SJCRH30 (cell line): Measurements from ENCODE around the gene AFF2. TPM values are rescaled to one million over a fixed set of nuclear protein-coding genes. Genes with fewer than 3 reads are reported as not detected.

ENCODE experiments used
- DNase-seq, 2 experiments: peaks; one replicate each; pipeline ENCODE4 v3.0.0-alpha.2; 2015 to 2020
- H3K27ac ChIP-seq: fragments of 250-450 bp; sonication (Bioruptor Pico); 2 replicates; pipeline ENCODE4 v1.5.1; 2020; ENCODE audit warnings: mild to moderate bottlenecking, moderate library complexity
- H3K27me3 ChIP-seq: fragments of 250-450 bp; sonication (Bioruptor Pico); 2 replicates; pipeline ENCODE4 v1.5.1; 2020; ENCODE audit warnings: mild to moderate bottlenecking, moderate library complexity
- H3K36me3 ChIP-seq: fragments of 250-450 bp; sonication (Bioruptor Pico); 2 replicates; pipeline ENCODE4 v1.5.1; 2020; ENCODE audit warnings: mild to moderate bottlenecking, moderate library complexity
- H3K4me1 ChIP-seq: fragments of 250-450 bp; sonication (Bioruptor Pico); 2 replicates; pipeline ENCODE4 v1.5.1; 2020; ENCODE audit warnings: mild to moderate bottlenecking, moderate library complexity
- H3K4me3 ChIP-seq: fragments of 250-450 bp; sonication (Bioruptor Pico); 2 replicates; pipeline ENCODE4 v1.5.1; 2020; ENCODE audit warnings: mild to moderate bottlenecking, moderate library complexity
- H3K9me3 ChIP-seq: fragments of 250-450 bp; sonication (Bioruptor Pico); replicated peaks from 2 replicates; pipeline ENCODE4 v1.5.1; 2020; ENCODE audit warnings: mild to moderate bottlenecking, moderate library complexity
- total RNA-seq: library from RNA; depleted of rRNA; stranded (reverse); fragments of >200 nt; shearing (Covaris generic); gene quantifications from 2 replicates; pipeline ENCODE4 v1.2.3, GENCODE V29; 2014

Gene AFF2
- total RNA-seq, 1 experiment from 2014 or later = 0.06 TPM

DNA sequence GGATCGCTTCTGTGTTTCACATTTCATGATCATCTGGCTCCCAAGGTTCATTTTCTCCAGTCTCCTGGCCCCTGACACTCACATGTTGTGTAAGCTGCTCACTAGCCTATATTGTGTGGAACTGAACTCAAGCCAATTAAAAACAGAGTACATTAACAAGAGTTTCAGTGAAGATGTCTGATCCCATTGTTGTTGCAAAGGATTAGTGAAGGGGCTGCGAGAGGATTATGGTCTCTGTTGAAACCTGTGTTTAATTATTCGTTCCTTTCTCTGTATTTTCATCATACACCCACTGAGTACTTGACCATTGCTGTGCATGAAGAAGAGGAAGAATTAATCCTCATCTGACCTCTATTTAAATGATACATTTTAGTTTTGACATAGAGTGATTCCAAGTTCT, 54.7 kb downstream of the AFF2 start:
- Histone ChIP-seq H3K27ac (no peak overlapping the region), H3K27me3 (no peaks in the 10 kb centered on the region), H3K9me3 (no peaks in the 10 kb centered on the region), H3K36me3 (no peaks in the 10 kb centered on the region), H3K4me3 (no peak overlapping the region), H3K4me1 (no peaks in the 10 kb centered on the region)
- DNase-seq = no peak

DNA sequence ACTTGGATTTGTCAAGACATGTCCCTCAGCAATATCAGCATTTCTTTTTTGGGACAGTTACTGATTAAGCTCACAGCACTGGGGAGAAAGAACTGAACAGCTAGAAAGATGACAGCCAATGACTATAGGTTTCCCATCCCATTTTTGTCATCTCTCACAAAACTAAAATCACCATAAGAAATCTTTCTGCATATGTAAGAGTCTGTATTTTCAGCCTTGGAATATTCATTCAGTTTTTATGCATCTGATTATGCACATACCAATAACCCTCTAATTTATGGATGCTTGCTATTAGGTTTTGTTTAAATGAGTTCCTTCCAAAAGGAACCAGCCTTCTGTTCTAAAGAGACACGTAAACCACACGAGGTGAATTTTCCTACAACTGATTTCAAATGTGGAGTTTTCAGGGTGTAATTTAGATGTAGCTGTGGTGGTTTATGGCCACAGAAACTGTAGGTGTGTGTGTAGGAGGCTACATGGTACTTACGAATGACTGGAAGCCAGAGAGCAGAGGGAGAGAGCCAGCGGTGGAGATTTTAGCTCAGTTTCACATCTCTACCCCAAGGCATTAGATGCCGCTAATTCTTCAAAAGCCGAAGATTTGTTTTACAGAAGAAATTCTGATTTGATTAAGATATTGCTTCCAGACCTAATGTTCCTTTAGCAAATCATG, 55.3 kb downstream of the AFF2 start:
- no peaks in the 10 kb centered on the region for H3K27me3 ChIP-seq
- no peak overlapping the region for H3K4me3 ChIP-seq
- DNase-seq = no peak
- no peaks in the 10 kb centered on the region for H3K4me1 ChIP-seq
- no peaks in the 10 kb centered on the region for H3K9me3 ChIP-seq
- H3K27ac ChIP-seq = no peak overlapping the region
- H3K36me3 ChIP-seq = no peaks in the 10 kb centered on the region

DNA sequence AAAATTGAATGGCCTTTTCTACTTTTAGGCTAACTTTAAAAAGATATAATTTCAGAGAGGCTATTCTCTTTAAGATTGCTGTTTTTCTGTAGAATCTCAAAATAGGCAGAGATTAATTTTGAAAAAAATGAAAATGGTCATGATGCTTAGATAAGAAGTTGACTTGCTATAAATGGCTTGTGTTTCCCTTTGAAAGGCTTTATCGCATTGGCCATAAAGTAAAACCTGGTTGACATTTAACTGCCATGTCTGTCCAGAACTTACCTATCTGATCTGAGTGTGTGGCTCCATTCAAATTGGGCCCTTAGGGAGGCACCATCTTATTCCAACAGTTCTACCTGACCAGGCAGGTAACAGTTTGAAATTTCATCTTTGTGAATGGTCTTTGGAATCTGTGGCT, 56.1 kb downstream of the AFF2 start:
- H3K4me1 ChIP-seq = no peaks in the 10 kb centered on the region
- H3K9me3 ChIP-seq = no peaks in the 10 kb centered on the region
- no peak overlapping the region for H3K27ac ChIP-seq
- H3K36me3 ChIP-seq = no peaks in the 10 kb centered on the region
- no peak for DNase-seq
- H3K4me3 ChIP-seq = no peak overlapping the region
- H3K27me3 ChIP-seq = no peaks in the 10 kb centered on the region

DNA sequence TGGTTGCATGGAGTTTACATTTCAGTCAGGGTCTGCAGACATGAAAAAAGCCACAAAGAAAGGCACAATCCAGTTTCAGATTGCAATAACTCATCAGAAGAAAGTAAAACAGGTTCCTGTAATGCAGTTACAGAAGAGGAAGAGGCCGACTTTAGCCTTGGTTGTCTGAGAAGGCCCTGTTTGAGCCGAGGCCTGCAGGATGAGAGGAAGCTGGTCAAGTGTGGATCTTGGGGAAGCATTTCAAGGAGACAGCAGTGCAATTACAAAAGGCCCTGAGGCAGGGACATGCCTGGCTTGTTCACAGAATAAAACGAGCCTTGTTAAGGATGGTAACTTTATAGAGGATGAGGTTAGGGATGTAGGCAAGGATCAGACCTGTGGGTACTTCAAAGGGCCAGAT, 62.4 kb downstream of the AFF2 start:
- H3K36me3 ChIP-seq = no peaks in the 10 kb centered on the region
- DNase-seq = no peak
- no peaks in the 10 kb centered on the region for H3K27me3 ChIP-seq
- no peak overlapping the region for H3K27ac ChIP-seq
- H3K9me3 ChIP-seq = no peaks in the 10 kb centered on the region
- H3K4me3 ChIP-seq = no peak overlapping the region
- no peaks in the 10 kb centered on the region for H3K4me1 ChIP-seq

DNA sequence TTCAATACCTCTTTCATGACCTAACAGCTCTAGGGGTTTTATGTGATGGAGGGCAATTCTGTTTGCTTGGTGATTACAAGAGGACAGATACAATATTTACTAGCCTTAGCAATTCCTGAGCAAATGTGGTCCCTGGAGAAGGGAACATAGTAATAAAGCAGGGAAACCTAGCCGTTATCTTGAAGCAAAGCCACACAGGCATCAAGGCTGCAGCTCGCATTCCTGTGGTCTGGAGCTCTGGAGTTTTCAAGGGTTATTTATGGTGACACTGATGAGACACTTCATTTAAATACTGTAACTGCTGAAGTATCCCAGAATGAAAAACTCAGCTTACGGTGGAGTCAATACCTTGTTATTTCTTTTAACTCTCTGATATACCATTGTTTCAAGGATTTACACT, 66.8 kb downstream of the AFF2 start:
- DNase-seq = peak; percentile 1 to 3

DNA sequence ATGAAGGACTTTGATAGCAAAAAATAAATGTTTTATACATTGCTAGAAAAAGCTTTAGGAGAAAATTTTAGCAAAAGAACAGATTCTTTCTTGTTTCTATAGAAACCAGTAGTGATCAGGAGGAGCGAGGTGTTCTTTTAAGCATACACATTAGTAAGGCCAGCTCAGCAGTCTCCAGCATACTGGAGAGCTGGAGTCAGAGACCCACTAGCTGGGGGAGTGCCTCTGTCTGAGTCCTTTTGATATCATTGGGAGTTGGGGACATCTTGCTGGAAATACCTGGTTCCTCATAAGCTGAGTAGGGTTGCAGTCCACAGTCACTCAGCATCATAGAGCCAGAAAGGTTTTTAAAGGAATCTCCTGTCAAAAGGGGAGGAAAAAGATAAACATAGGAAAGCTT, 67.4 kb downstream of the AFF2 start:
- Histone ChIP-seq H3K4me1 (no peaks in the 10 kb centered on the region), H3K27me3 (no peaks in the 10 kb centered on the region), H3K36me3 (no peaks in the 10 kb centered on the region), H3K27ac (no peak overlapping the region), H3K4me3 (no peak overlapping the region), H3K9me3 (no peaks in the 10 kb centered on the region)
- DNase-seq = no peak

More for the DNA sequence above, 66.8 kb downstream of the AFF2 start:
- H3K36me3 ChIP-seq = no peaks in the 10 kb centered on the region
- H3K27ac ChIP-seq = no peak overlapping the region
- H3K9me3 ChIP-seq = no peaks in the 10 kb centered on the region
- no peak overlapping the region for H3K4me3 ChIP-seq
- no peaks in the 10 kb centered on the region for H3K27me3 ChIP-seq
- H3K4me1 ChIP-seq = no peaks in the 10 kb centered on the region

DNA sequence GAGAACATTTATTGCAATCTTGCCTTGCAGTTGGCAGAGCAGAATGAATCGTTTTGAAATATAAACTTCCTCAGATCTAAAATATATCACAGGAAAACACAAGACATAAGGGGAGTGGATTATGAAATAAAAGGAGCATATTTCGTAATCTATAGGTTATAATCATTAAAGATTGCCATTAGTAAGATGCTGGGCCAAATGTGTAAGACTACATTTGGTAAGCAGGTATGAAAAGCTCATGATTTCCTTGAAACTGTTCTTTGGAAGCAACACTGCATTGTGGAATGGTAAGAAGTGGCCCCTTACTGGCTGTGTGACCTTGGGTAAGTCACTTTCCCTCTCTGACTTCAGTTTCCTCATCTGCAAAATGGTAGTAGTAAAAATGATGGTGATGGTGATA, 68.3 kb downstream of the AFF2 start:
- no peaks in the 10 kb centered on the region for H3K27me3 ChIP-seq
- H3K36me3 ChIP-seq = no peaks in the 10 kb centered on the region
- H3K4me1 ChIP-seq = no peaks in the 10 kb centered on the region
- no peak overlapping the region for H3K27ac ChIP-seq
- no peak for DNase-seq
- H3K9me3 ChIP-seq = no peaks in the 10 kb centered on the region
- no peak overlapping the region for H3K4me3 ChIP-seq

DNA sequence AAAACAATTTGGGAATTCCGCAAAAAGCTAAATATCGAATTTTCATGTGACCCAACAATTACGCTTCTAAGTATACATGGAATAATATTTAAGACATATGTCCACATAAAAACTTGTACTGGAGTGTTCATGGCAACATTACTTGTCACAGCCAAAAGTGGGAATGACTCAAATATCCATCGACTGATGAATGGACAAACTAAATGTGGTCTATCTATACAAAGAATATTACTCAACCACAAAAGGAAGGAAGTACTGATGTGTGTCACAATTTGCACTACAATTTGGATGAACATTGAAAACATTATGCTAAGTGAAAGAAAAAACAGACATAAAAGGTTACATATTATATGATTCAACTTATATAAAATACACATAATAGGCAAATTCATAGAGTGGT, 71.9 kb downstream of the AFF2 start:
- no peak for DNase-seq
- H3K27me3 ChIP-seq = no peaks in the 10 kb centered on the region

DNA sequence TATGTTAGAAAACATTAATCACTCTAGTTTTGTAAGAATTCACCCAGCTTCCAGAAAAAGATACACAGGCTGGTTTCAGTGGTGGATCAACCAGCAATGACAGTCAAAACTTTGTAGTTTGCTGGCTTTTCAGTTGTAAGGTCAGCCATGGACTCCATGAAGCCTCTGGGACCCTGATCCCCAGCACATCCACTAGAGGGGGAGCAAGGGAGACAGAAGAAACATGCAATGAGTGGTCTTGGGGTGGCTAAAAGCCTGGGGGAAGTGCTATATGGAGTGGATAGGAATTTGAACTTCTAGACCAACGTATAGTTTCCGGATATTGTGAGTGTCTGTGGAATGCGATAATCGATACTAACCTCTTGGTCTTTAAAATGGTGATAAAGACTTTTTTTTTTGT, 72.7 kb downstream of the AFF2 start:
- Histone ChIP-seq H3K36me3 (no peaks in the 10 kb centered on the region), H3K4me1 (no peaks in the 10 kb centered on the region), H3K27me3 (no peaks in the 10 kb centered on the region), H3K4me3 (no peak overlapping the region), H3K9me3 (no peaks in the 10 kb centered on the region), H3K27ac (no peak overlapping the region)
- peak in 1 of 2 experiments; percentile 1 for DNase-seq

More for the DNA sequence above, 71.9 kb downstream of the AFF2 start:
- no peaks in the 10 kb centered on the region for H3K4me1 ChIP-seq
- H3K27ac ChIP-seq = no peak overlapping the region
- no peaks in the 10 kb centered on the region for H3K9me3 ChIP-seq
- no peak overlapping the region for H3K4me3 ChIP-seq
- no peaks in the 10 kb centered on the region for H3K36me3 ChIP-seq

DNA sequence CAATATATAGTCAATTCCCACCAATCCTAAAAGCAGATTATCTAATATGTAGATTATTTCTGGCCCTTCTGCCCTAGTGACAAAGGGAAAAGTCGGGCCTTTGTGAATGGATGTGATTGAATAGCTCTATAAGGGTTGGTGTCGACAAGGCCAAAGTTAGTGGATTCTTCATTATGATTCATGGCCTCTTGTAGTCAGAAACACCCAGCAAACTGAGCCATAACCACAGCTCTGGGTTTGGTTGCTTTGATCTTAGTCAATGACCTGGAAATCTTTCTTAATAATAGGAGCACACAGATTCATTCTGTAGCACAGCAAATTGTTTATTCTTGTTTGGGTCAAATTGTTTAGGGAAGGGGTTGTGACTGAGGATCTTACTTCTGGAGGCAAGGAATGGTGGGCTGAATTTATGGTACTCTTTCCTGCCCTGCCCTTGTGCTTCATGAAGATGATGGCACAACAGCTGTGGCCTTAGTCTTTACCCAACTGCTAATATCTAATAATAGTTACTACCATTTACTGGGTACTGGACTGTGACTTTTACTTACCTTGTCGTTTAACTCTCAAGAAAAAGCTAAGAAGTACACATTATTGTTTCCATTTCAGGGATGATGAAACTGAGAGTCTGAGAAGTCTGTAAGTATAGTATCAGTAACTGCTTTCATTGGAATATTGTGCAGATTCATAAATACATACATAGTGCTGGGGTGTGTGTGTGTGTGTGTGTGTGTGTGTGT, 74.0 kb downstream of the AFF2 start:
- Histone ChIP-seq H3K36me3 (no peaks in the 10 kb centered on the region), H3K9me3 (no peaks in the 10 kb centered on the region), H3K27me3 (no peaks in the 10 kb centered on the region), H3K4me1 (no peaks in the 10 kb centered on the region), H3K27ac (no peak overlapping the region), H3K4me3 (no peak overlapping the region)
- DNase-seq = no peak

DNA sequence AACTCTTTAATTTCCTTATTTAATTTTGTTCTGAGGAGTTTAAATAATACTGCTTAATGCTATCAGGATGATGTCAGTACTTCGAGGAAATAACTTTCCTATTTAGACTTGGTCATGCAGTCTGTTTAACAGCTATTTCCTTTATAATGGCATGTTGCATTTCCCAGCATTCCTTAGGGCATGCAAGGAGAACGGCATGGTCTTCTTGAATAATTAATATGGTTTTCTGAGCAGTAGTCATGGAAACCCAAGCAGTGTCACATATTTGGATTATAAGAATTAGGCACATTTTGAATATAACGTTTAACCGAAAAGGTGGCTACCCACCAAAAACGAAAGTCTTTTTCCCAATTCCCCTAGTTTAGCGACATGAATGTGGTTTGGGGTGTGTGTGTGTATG, 76.0 kb downstream of the AFF2 start:
- no peak for DNase-seq
- no peaks in the 10 kb centered on the region for H3K36me3 ChIP-seq
- H3K9me3 ChIP-seq = no peaks in the 10 kb centered on the region
- H3K27ac ChIP-seq = no peak overlapping the region
- no peaks in the 10 kb centered on the region for H3K27me3 ChIP-seq
- H3K4me1 ChIP-seq = no peaks in the 10 kb centered on the region
- no peak overlapping the region for H3K4me3 ChIP-seq

DNA sequence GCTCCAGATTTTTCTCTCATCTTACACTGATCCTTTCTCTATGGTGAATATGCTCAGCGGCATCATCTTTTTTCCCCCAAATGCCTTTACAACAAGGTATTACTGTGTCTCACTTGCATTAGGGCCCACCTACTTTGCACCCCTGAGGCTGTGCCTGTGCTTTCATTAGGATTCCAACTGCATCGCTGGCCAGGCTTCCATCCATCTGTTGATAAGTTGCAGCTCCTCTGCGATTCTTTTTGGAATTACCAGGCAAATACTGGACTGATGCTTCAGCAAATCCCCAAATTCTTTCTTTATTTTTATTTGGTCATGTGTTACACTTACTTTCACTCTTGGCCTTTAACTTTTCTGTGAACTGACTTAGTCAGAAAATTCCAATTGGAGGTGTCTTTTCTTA, 77.3 kb downstream of the AFF2 start:
- Histone ChIP-seq H3K36me3 (no peaks in the 10 kb centered on the region), H3K4me1 (no peaks in the 10 kb centered on the region), H3K4me3 (no peak overlapping the region), H3K9me3 (no peaks in the 10 kb centered on the region), H3K27ac (no peak overlapping the region), H3K27me3 (no peaks in the 10 kb centered on the region)
- DNase-seq = no peak

DNA sequence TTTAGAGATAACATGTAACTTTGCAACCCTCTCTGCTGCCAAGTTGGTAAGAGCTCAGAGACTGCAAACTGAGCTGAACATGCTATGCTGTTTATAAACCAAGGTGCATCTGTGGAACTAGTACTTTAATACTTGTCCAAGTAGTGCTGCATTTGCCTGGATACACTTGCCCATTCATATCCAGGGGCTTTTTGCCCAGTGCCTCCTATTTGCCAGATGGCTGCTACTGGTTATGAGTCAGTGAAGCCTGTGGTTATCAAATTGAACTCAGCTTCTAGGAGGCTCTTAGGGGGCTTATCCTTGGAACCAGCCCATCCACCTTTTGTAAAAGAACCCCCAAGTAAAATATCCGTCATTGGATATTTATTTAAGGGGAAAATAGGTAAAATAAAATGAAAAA, 79.6 kb downstream of the AFF2 start:
- Histone ChIP-seq H3K4me3 (no peak overlapping the region), H3K36me3 (no peaks in the 10 kb centered on the region), H3K27me3 (no peaks in the 10 kb centered on the region), H3K4me1 (no peaks in the 10 kb centered on the region), H3K27ac (no peak overlapping the region), H3K9me3 (no peaks in the 10 kb centered on the region)
- DNase-seq = no peak

DNA sequence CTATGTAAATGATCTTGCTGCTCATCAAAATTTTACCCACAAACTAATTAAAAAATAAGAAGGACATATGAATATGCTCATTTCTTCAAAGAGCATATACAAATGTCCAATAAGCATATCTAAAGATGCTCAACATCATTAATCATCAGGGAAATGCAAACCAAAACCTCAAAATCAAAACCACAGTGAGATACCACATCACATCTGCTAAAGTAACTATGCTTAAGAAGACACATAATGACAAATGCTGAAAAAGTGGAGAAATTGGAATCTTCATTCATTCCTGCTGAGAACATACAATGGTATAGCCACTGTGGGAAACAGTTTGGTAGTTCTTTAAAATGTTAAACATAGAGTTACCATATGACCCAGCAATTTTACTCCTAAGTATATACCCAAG, 81.9 kb downstream of the AFF2 start:
- Histone ChIP-seq H3K4me3 (no peak overlapping the region), H3K27ac (no peak overlapping the region), H3K4me1 (no peaks in the 10 kb centered on the region), H3K36me3 (no peaks in the 10 kb centered on the region), H3K27me3 (no peaks in the 10 kb centered on the region), H3K9me3 (no peaks in the 10 kb centered on the region)
- no peak for DNase-seq

DNA sequence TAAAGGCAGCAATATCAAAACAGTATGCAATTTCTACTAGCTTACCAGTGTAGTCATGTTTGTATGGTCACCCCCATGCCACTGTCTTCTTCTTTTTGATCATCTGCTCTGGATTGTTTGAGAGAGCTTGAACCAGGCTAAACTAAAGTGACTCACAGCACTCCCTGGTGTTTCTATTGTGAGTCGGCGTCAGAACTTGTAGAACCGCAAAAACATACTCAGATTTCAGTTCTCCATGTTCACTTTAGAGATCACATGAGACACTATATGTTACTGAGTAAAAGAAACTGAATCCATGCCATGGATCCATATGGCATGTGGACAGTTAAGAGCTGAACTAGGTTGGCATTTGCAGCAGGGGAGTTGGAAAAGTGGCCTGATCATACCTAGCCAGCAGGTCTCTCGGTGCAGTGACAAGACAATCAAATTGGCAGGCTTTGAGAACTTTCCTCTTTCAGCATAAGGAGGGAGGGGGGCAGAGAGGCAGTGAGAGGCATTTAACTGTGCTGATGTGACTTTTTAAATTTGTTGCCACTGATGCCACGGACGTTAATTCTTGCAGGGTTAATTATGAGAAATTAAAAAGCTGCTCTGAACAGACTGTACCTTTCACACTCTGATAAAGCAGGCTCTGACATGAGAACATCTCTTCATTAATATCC, 88.4 kb downstream of the AFF2 start:
- Histone ChIP-seq H3K4me1 (no peaks in the 10 kb centered on the region), H3K27ac (no peak overlapping the region), H3K4me3 (no peak overlapping the region), H3K36me3 (no peaks in the 10 kb centered on the region), H3K9me3 (no peaks in the 10 kb centered on the region), H3K27me3 (no peaks in the 10 kb centered on the region)
- DNase-seq = no peak
